Left lobe of liver (tissue), 2 donors: Measurements from ENCODE around the gene PRKCE. TPM values are rescaled to one million over a fixed set of nuclear protein-coding genes. Genes with fewer than 3 reads are reported as not detected.

Source experiments
- ATAC-seq: fragments of 200-7000 bp; cut with Tn5 transposase; one replicate; pipeline ENCODE4 v1.9.1; 2020; ENCODE audit warnings: mild to moderate bottlenecking, moderate library complexity
- DNase-seq: peaks from one replicate; pipeline ENCODE4 v3.0.0-alpha.2; 2020; ENCODE audit warnings: low spot score
- total RNA-seq: library from RNA; stranded (reverse); gene quantifications from one replicate; pipeline ENCODE4 v1.2.1, GENCODE V29; 2021
- donor health status: DM: no; HTN: no; CAD: no; lungs with moderate emphysema.
- donor health status: DM: no; HTN: yes; CAD: no.

Gene PRKCE
- total RNA-seq, 1 donor from 2014 or later, result 8.4 TPM

DNA sequence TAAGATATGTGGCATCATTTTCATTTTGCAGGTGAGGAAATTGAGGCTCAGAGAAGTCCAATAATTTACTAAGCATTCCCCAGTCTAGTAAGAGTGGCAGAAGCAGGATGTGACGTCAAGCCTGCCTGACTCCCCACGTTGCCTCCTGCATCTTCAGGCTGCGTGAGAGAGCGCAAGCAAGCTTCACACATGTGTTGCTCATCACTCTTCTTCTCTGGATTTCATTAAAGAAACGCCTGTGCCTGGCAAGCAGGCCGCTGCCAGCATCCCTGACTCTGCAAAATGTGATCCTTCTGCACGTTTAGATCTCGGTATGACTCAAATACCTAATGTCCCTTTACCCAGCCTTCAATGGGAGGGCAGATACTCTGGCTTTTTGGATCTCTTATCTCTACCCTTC lies 96.8 kb downstream of the PRKCE start:
- ATAC-seq, result no peak
- DNase-seq, result no peak

DNA sequence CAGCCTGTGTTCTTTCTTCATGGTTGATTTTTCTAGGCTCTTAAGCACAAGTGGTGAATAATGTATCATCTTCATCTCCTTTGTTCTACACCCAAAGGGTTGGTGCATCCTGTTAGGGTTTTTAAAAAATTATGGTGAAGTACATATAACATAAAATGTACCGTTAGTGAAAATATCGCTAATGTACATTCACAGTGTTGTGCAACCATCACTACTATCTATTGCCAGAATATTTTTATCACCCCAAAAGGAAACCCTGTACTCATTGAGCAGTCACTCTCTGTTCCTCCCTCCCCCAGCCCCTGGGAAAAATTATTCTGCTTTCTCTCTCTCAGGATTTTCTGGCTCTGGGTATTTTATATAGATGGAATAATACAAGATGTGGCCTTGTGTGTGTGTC lies 98.5 kb downstream of the PRKCE start:
- DNase-seq, result no peak
- ATAC-seq, result no peak

- DNase-seq (no peak), ATAC-seq (no peak)
These were observed 99.0 kb downstream of the PRKCE start for GRCh38 chr2:45750484-45750883.

GRCh38 chr2:45753381-45753780 lies 101.9 kb downstream of the PRKCE start:
- no peak for DNase-seq
- ATAC-seq, result no peak

DNA sequence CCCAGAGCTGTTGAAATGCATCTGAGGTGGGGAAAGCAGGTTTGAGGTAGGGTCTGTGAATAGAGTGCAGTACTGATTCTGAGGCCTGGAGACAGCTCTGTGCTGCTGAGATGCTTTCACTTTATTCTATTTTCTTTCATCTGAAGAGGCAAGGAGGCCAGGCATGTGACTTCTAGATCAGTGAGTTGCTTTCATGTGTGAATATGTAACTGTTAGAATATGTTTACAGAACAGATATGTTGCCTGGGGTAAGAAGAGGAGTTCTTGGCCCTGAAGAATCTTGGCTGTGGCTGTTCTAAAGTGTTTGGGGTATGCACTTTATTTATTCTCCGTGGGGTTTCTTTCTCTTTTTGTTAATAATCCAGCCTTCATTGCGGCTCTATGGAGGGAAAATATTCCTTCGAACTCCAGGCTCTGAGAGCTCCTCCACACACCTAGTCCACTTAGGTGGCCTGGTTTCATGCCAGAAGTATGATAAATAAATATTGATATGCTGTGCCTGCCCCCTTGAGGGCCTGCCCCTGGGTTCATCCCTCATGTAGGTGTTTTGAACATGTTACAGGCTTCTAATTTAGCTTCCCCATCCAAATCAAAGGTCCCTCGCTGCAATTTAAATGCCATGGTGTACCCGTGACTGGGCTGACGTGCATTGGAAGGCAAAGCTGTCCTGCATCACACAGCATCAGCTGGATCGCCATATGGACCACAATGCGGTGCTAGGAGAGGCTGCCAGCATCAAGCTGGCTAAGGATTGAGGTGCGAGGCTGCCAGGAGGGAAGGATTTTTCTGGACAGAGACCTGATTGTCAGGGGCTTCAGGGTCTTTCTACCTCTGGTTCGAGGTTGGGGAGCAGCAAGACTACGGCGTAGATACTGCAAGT lies 102.9 kb downstream of the PRKCE start:
- no peak for ATAC-seq
- no peak for DNase-seq

DNA sequence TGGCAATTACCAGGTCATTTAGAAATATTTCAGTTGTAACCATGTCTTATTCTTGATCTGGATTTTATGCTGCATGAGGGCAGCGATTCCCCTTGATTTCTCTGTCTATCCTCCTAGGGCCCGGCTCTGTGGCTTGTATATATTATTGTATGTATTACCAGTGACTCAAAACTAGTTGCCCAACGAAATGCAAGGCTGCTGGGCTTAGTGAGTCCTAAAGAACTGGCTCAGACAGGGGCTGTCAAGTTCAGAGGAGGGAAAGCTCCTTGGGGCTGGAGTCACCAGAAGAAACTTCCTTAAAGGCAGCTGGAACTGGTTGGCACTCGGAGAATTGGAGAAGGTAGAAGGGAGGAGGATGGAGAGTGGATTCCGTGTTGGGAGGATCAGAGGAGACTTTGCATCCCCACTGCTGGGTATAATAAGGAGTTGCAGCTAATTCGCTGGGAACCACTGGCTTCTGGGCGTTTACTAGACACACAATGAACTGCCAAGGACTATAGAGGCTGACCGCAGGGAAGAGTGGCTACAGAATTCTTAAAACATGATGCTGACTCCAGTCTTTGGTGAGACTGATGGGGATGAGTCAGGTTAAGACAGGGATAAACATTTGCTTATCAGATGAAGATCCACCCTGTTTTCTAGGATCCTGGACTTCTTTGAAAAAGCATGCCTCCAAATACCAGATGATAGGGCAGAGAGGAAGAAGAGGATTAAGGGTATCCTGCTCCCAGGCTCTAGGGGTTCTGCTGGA lies 104.3 kb downstream of the PRKCE start:
- no peak for ATAC-seq

GRCh38 chr2:45758018-45758417 lies 106.5 kb downstream of the PRKCE start:
- no peak for ATAC-seq

More for the DNA sequence above, 104.3 kb downstream of the PRKCE start:
- no peak for DNase-seq

GRCh38 chr2:45759310-45759851 lies 107.9 kb downstream of the PRKCE start:
- ATAC-seq (no peak), DNase-seq (no peak)

More at GRCh38 chr2:45758018-45758417, 106.5 kb downstream of the PRKCE start:
- no peak for DNase-seq

GRCh38 chr2:45761635-45762034 lies 110.2 kb downstream of the PRKCE start:
- DNase-seq, result no peak
- ATAC-seq, result no peak

DNA sequence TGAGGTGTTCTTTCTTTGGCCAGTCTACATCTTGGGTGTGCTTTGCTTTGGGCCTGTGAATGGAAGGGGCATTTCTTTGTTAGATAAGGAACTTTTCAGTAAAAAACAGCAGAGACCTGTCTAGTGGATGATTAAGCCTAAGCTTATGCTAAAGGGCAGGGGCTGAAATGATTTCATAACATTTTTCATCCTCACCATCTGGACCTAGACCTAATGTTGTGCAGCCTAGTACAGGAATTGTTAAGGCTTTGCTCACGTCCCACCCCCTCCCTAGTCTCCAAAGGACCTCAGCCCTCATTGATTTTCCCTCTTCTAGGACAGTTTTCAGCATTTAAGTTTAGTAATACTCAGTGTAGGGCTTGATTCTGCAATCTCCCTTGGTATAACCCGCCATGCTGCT lies 111.8 kb downstream of the PRKCE start:
- DNase-seq (no peak), ATAC-seq (no peak)

DNA sequence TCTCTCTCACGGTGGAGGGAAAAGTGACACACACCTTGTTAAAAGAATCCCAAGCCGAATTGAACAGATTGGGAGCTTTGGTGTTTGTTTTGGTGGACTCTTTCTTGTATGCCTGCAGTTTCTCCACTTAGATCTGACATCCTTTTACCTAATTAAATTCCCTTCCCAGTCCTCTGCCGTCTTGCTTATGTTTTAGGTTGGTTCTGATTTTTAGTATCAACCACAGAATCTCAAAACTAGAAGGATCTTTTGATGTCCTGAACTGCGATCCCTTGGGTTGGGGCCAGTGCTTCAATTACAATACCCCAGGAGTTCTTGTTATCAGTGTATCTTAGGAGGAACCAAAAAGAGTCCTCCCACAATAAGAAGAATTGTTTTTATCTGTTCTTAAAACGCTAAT lies 112.3 kb downstream of the PRKCE start:
- no peak for ATAC-seq
- no peak for DNase-seq

DNA sequence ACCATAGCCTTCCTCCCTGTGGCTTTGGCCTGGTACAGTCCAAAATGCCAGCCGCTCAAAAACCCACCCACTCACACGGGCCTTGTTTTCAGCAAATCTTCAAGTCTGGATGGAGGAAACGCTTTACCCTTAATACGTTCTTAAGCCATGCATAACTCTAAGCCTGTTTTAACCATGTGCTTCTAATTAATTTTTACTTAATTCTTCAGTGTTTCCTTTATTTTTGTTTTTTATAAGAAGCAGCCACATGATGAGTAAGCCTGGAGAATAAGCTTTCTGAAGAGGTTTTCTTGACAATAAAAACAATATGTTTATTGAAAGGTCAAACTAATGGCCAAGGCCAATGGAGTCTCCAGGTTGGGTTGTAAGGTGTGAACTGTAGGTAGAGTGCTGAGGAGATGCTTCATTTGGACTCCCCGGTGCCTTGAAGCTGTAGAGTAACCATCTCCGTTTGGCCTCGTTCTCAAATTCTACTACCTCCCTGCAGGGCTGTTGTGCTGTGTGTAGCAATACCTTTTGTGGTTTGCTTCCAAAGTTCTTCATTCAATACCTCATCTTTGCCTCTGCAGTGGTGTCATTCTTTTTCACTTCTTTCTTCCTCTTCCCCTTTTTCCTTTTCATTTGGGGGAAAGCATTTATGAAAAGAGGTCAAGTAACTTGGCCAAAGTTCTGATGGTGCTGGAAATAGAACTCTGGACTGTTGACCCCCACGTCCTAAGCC lies 113.7 kb downstream of the PRKCE start:
- no peak for DNase-seq
- ATAC-seq, result peak; percentile 64

GRCh38 chr2:45765728-45766254 lies 114.3 kb downstream of the PRKCE start:
- DNase-seq, result no peak
- peak; percentile 71 for ATAC-seq

- ATAC-seq (no peak), DNase-seq (no peak)
These were observed 116.7 kb downstream of the PRKCE start for GRCh38 chr2:45768208-45768607.

- no peak for ATAC-seq
These were observed 117.6 kb downstream of the PRKCE start for GRCh38 chr2:45769056-45769455.

DNA sequence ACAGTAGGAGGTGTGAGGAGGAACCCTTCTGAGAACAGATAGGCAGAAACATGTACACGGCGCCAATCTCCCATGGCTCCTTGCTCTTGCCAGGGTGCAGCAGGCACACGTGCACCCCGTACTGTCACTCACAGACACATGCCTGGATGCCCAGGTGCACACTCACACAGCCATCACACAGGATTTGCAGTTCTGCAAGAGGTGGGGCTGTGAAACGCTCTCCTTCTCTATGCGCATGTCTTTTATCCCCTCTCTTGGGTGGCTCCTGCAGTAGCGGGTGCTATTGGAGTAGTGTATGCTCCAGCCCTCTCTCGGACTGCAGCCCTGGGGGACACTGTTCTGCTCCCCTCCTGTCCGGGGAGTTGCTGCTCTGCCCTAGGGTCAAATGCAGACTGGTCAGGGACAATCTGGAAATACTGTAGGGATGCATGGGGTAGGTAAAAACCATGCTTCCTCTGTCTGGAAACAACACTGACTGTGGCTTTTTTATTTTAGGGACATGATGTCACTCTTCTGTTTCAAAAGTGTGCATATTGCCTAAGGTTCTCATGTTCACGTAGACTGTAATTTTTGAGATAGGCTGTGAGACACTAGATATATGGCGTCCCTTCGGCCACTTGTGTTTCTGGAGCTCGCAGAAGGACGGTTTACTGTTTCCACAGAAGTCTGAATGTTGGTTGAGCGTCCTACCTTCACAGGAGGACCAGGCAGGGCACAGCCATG lies 118.5 kb downstream of the PRKCE start:
- ATAC-seq (no peak), DNase-seq (no peak)

More at GRCh38 chr2:45769056-45769455, 117.6 kb downstream of the PRKCE start:
- DNase-seq, result no peak

DNA sequence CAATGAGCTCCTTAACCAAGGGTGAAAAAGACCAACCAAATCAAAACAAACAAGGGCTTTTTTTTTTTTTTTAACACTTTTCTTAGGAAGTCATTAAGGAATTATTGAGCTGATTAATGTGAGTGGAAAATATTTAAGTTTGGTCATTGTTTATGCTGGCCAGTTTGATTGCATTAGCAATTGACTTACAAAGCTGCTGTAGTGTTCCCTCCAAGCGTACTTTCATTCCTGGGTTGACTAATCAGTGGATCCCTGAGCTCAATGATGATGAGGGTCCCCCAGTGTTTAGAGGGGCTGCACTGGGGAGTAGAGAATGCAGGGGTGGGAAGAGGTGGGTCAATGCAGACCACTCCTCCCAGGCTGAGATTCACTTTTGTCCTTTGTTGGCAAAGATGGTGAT lies 119.3 kb downstream of the PRKCE start:
- ATAC-seq (no peak), DNase-seq (no peak)

GRCh38 chr2:45771261-45771660 lies 119.8 kb downstream of the PRKCE start:
- peak; percentile 61 for ATAC-seq
- DNase-seq, result no peak

- no peak for DNase-seq
- no peak for ATAC-seq
These were observed 120.6 kb downstream of the PRKCE start for GRCh38 chr2:45772038-45772437.

GRCh38 chr2:45773909-45774308 lies 122.4 kb downstream of the PRKCE start:
- no peak for ATAC-seq
- no peak for DNase-seq
